ENCODE results near the gene B4GALNT4.

GRCh38 chr11:407651-408123 is 38.4 kb downstream of the B4GALNT4 start:
- TF ChIP-seq POLR2A (IDR thresholded peaks at IDR 0.05; ENCODE audit: low read depth, low read length) (no peak), TAF1 (IDR thresholded peaks at IDR 0.05; ENCODE audit: borderline replicate concordance, low read depth, low read length) (no peak), POLR2AphosphoS5 (IDR thresholded peaks at IDR 0.05; ENCODE audit: low read depth, low read length) (no peak)
